ENCODE data around the gene OR2V1. TPM values are rescaled to one million over a fixed set of nuclear protein-coding genes. Genes with fewer than 3 reads are reported as not detected.

OR2V1 gene
- total and polyA plus RNA-seq, 2 of the 13 experiments (the other 11 are each of a cell fraction or from before 2014, with no cell fraction given): not detected

- TF ChIP-seq AKNA (CRISPR knock-in tag; IDR thresholded peaks at IDR 0.05; ENCODE audit: borderline replicate concordance) (no peak), SNRNP70 (IDR thresholded peaks at IDR 0.05; ENCODE audit: low read depth, low read length) (no peak)
These were observed 45.4 kb upstream of the OR2V1 start (continued) for GRCh38 chr5:181176254-181176952.

DNA sequence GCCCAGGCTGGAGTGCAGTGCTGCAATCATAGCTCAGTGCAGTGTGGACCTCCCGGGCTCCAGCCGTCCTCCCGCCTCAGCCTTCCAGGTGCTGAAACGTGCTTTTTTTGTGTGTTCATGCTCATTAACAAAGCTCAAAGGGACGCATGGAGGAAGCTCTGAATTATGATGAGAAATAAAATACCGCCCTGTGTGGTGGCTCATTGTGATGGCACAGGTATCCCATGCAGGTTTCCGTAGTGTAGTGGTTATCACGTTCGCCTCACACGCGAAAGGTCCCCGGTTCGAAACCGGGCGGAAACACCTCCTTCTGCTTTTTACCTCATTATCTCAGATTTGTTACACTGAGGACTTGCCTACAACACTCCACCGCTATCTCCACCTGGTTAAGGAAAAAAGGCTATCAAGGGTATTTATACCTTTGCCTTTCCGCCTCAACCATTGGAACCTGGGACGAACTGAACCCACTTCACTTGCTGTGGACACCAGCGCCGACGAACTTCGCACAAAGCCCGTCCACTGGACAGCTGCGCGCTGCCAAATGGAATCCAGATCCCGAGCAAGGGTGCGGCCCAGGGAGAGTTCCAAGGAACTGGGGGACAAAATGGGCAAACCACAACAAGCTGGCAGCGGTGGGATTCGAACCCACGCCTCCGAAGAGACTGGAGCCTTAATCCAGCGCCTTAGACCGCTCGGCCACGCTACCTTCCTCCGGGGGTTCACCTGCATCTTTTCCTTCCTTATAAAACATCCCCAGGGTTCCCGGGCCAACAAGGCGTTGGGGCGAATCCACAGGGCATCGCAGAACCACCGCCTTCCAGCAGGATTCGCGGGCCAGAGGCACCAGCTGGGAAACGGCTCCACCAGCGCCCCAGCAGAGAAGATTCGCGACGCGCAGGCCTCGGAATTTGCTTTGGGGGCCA is 42.7 kb upstream of the OR2V1 start:
- Histone ChIP-seq H2AFZ (ENCODE audit: low read length) (no peak overlapping the region), H3K27ac (ENCODE audit: extremely low read length, insufficient read depth, low read length) (no peak overlapping the region), H3K4me2 (ENCODE audit: low read depth, low read length) (peak overlapping the region; percentile 75), H3K36me3 (replicated peaks in 1 of 2; ENCODE audit: control insufficient read depth in 1 of 2, insufficient read depth in 2 of 2, low read length in 2 of 2) (no peaks in the 10 kb centered on the region), H4K20me1 (ENCODE audit: insufficient read depth, low read length) (no peaks in the 10 kb centered on the region), H3K9ac (ENCODE audit: insufficient read depth, low read depth, low read length) (no peak overlapping the region), H3K27me3 (ENCODE audit: control insufficient read depth in 1 of 2, insufficient read depth in 2 of 2, low read length in 2 of 2) (peaks cover 0 to 12% of the 10 kb centered on the region in 2 experiments; a peak in 1 of 5 replicates), H3K4me3 (replicated peaks in 1 of 3; ENCODE audit: insufficient read depth in 1 of 3, low read depth in 2 of 3, low read length in 3 of 3) (peak overlapping the region; percentile 26 to 58 (median 29); a peak in 4 of 6 replicates), H3K4me1 (ENCODE audit: insufficient read depth, low read length) (peaks cover 51% of the 10 kb centered on the region), H3K79me2 (ENCODE audit: insufficient read depth, low read length) (no peaks in the 10 kb centered on the region), H3K9me3 (ENCODE audit: low read length) (no peaks in the 10 kb centered on the region)
- ATAC-seq: peak; percentile 28
- in situ Hi-C loops (cut with HindIII; ENCODE audit: extremely low pct_ligation_motif_present, low pct_unique_long_range_greater_than_20kb) (no loop called here), intact Hi-C loops (cut with micrococcal nuclease; ENCODE audit: unreplicated experiment) (no loop called here)
- DNase-seq (ENCODE audit: low spot score): peak; percentile 39
- WGBS (ENCODE audit: low lambda C conversion rate): 42% methylated on average over 50 of the region's 50 CpGs
- ChIA-PET CTCF (ENCODE audit: low intra/inter-chr PET ratio, low total read pairs) (no interaction called here), POLR2A (interaction anchor here (1.0 to 2.1 kb wide), 4 partner anchors 11 to 88 kb away, joined by 3 to 8 read pairs (median 4); partner anchors contain the start of gene TRIM52)
- no peak for FAIRE-seq
- no TSS peak for BruUV-seq (replicated peaks)
- peak; percentile 32; the same call in 1 of the 2 replicates for TF ChIP-seq ZNF574 (CRISPR knock-in tag; IDR thresholded peaks at IDR 0.05)
- TF ChIP-seq ZNF24 (IDR thresholded peaks at IDR 0.05): peak; percentile 89
- 0 out of 2 replicates have a peak, but pooled peaks have one; percentile 16 for TF ChIP-seq ERF (CRISPR knock-in tag; IDR thresholded peaks at IDR 0.05)
- no peak for TF ChIP-seq CREB1 (IDR thresholded peaks at IDR 0.05)
- peak; percentile 45; the same call in 1 of the 2 replicates for TF ChIP-seq CREB1 (CRISPR knock-in tag; IDR thresholded peaks at IDR 0.05)
